ENCODE results near the gene COG5.

GRCh38 chr7:107486041-107486440 is 77.7 kb downstream of the COG5 start:
- TF ChIP-seq JUND (IDR thresholded peaks at IDR 0.05; ENCODE audit: low read depth, low read length) = no peak
- no peak for TF ChIP-seq MYC (IDR thresholded peaks at IDR 0.05; ENCODE audit: insufficient read depth, insufficient read length, insufficient replicate concordance, low read length, severe bottlenecking)
- TF ChIP-seq CBX5 (IDR thresholded peaks at IDR 0.05; ENCODE audit: low read depth) = no peak
- no peak for TF ChIP-seq POLR2A (IDR thresholded peaks at IDR 0.05; ENCODE audit: low read depth, low read length)
